Measurements from ENCODE around the gene SLCO3A1. TPM values are rescaled to one million over a fixed set of nuclear protein-coding genes. Genes with fewer than 3 reads are reported as not detected.
A peak's percentile ranks its signal among the peaks of the same experiment; 100 is the strongest.

Gene SLCO3A1
- total RNA-seq, 3 donors from 2014 or later: 13.4 to 23.8 (median 14.3) TPM

DNA sequence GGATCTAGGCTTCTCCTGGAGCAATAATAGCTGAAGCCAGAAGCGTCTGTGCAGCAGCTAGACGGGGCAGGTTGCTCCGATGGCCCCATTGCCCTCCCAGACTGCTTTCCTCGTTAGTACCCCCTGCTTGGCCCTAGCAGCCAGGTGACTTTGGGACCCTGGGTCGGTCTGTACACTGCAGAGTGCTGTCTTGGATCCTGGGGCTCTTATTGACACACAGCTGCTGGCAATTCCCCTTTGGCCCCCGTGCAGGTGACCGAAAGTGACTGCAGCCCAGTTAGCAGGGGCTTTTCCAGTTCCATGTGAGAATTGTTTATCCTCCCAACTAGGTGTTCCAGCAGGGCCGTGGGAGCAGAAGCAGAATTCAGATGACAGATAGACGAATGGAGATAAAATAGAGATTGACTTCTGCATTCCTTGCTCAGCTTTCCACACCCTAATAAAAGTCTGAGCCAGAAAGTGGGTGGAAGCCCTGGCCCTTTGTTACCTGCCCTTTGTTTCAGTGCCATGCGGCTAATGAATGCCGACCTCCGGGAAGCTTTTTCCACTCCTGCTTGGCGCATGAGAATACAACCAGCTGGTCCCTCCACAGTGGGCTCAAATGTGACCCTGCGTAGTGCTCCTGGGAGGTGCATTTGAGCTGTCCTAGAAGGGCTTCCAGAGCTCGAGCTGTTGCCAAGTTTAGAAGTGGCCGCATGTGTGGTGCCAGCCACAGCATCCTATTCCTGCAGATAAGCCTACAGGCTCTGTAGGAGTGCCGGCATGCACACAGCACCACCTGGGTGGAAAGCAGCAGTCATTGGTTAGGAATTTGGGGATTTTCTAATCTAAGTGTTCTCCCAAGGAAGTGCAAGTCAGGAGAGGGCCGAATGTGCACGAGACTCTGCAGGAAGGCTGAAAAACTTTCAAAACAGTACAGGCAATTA, 94.4 kb downstream of the SLCO3A1 start:
- Histone ChIP-seq H3K36me3 (ENCODE audit: low read depth) (no peaks in the 10 kb centered on the region), H3K4me3 (no peak overlapping the region), H3K4me1 (ENCODE audit: low read depth) (peaks cover 29% of the 10 kb centered on the region), H3K9me3 (no peaks in the 10 kb centered on the region)
- DNase-seq (no peak), ATAC-seq (peak; percentile 65)
- TF ChIP-seq, protein P1, sequence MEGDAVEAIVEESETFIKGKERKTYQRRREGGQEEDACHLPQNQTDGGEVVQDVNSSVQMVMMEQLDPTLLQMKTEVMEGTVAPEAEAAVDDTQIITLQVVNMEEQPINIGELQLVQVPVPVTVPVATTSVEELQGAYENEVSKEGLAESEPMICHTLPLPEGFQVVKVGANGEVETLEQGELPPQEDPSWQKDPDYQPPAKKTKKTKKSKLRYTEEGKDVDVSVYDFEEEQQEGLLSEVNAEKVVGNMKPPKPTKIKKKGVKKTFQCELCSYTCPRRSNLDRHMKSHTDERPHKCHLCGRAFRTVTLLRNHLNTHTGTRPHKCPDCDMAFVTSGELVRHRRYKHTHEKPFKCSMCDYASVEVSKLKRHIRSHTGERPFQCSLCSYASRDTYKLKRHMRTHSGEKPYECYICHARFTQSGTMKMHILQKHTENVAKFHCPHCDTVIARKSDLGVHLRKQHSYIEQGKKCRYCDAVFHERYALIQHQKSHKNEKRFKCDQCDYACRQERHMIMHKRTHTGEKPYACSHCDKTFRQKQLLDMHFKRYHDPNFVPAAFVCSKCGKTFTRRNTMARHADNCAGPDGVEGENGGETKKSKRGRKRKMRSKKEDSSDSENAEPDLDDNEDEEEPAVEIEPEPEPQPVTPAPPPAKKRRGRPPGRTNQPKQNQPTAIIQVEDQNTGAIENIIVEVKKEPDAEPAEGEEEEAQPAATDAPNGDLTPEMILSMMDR (IDR thresholded peaks at IDR 0.05): no peak
- intact Hi-C loops (cut with DNase I, micrococcal nuclease): no loop called here

- TF ChIP-seq, protein P1 (IDR thresholded peaks at IDR 0.05): no peak
- Histone ChIP-seq H3K4me3 (no peak overlapping the region), H3K36me3 (ENCODE audit: low read depth) (no peaks in the 10 kb centered on the region), H3K4me1 (ENCODE audit: low read depth) (peaks cover 18% of the 10 kb centered on the region), H3K9me3 (no peaks in the 10 kb centered on the region)
- ATAC-seq (no peak), DNase-seq (no peak)
- intact Hi-C loops (cut with DNase I, micrococcal nuclease): no loop called here
Measured at GRCh38 chr15:91949361-91949760, 95.9 kb downstream of the SLCO3A1 start.

GRCh38 chr15:91950054-91950453, 96.5 kb downstream of the SLCO3A1 start:
- intact Hi-C loops (cut with DNase I, micrococcal nuclease): loop anchor here in 1 of 2 donors (10.0 kb wide), 1 partner anchor 95 kb away; the partner anchor contains the start of gene SLCO3A1
- no peak for ATAC-seq
- H3K36me3 ChIP-seq (ENCODE audit: low read depth): no peaks in the 10 kb centered on the region
- no peaks in the 10 kb centered on the region for H3K9me3 ChIP-seq
- no peak for DNase-seq
- peaks cover 20% of the 10 kb centered on the region for H3K4me1 ChIP-seq (ENCODE audit: low read depth)
- no peak overlapping the region for H3K4me3 ChIP-seq
- TF ChIP-seq, protein P1 (IDR thresholded peaks at IDR 0.05): no peak

DNA sequence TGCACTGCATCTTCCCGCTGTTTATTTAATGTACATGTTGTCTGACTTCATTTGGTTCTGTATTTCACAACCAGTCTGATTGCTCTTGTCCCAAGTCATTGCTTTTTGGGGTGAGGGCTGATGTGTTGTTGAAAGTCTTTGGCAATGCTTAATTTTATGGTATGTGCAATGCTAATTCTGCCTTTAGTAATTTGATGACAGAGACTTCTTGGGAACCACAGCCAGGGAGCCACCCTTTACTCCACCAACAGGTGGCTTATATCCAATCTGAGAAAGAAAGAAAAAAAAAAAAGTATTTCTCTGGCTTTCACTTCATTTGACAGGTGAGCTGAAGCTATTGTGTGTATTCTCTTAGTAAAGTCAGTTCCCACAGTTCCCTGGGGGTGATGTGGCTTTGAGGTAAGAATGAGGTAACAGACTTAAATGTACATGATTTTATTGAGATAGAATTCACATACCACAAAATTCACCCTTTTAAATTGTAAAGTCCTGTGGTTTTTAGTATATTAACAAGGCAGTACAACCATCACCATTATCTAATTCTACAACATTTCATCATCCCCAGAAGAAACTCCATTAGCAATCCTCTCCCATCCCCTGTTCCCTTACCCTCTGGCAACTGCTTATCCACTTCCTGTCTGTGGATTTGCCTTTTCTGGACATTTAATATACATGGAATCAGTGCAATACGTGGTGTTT, 97.3 kb downstream of the SLCO3A1 start:
- DNase-seq (no peak), ATAC-seq (no peak)
- Histone ChIP-seq H3K4me1 (ENCODE audit: low read depth) (peaks cover 20% of the 10 kb centered on the region), H3K4me3 (no peak overlapping the region), H3K36me3 (ENCODE audit: low read depth) (no peaks in the 10 kb centered on the region), H3K9me3 (no peaks in the 10 kb centered on the region)
- TF ChIP-seq, protein P1 (IDR thresholded peaks at IDR 0.05): no peak
- intact Hi-C loops (cut with DNase I, micrococcal nuclease): loop anchor here in 1 of 2 donors (10.0 kb wide), 1 partner anchor 96 kb away; the partner anchor contains the start of gene SLCO3A1

- peaks cover 23% of the 10 kb centered on the region for H3K4me1 ChIP-seq (ENCODE audit: low read depth)
- no peak overlapping the region for H3K4me3 ChIP-seq
- TF ChIP-seq, protein P1 (IDR thresholded peaks at IDR 0.05): no peak
- ATAC-seq (peak; percentile 11), DNase-seq (no peak)
- intact Hi-C loops (cut with DNase I, micrococcal nuclease): loop anchor here in 1 of 2 donors (10.0 kb wide), 1 partner anchor 97 kb away; the partner anchor contains the start of gene SLCO3A1
- H3K9me3 ChIP-seq: no peaks in the 10 kb centered on the region
- H3K36me3 ChIP-seq (ENCODE audit: low read depth): no peaks in the 10 kb centered on the region
Measured at GRCh38 chr15:91952216-91952615, 98.7 kb downstream of the SLCO3A1 start.

Data from mucosa of descending colon (tissue), 3 donors.